HG03135 (cell line): ENCODE results near the gene GNG4.

Experiments
- ATAC-seq: cut with Tn5 transposase; IDR thresholded peaks from one replicate; pipeline ENCODE4 v1.9.1; 2021; ENCODE audit warnings: mild to moderate bottlenecking, moderate library complexity; ENCODE audit not compliant: unreplicated experiment

The GNG4 gene

DNA sequence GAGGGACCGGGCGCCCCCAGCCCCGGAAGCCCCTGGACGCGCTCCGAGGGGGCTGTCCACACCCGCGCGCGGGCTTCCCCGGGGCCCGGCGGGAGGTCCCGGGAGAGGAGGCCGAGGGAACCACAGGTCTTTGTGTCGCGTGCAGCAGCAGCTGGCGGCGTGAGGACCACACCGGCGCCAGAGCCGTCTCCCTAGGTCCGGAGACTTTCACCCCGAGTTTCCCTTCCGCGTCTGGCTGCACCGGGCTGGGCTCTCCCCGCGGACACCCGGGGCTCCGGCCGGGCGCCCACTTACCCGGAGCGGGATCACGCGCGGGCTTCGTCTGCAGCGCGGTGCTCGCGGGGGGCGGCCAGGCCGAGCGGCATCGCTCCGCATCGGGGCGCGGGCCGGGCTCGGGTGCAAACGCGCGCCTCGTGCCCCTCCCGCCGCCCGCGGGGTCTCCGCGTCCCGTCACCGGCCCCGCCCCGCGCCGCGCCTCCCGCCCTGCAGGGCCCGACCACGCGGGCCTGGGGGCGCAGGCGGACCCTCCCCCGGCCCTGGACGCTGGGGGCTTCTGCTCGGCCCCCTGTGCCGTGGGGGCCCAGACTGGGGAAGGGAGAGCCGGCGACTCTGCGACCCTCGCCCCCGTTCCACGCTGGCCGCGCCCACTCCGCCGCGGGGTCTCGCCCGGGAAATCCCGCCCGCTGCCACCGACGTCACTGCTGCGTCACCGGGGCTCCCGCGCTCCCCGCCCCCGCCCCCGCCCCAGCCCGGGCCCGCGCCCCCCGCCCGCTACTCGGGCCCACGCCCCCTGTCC, at the start of gene GNG4:
TSS of gene GNG4 (minus strand) at position 417 of the 796 bp plus-strand sequence. CDS start 65,946 bp downstream, outside the sequence.
- ATAC-seq = no peak

DNA sequence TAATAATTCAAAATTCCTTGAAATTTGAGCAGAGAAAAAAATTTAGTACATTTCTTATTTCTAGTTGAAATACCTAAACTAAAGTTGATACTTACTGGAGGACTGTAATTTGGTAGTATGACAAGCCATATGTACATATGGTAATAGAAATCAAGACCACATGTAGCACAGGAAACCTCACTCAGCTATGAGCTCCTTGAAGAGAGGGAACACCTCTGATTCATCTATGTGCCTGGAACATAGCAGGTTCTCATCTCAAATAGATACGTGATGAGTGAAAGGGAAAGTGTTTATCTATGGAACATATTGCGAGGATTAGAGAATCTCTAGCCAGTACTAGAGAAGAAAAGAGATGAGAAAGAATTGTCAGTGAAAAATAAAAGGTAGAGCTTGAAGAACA, 47.9 kb upstream of the GNG4 start:
- ATAC-seq = no peak

DNA sequence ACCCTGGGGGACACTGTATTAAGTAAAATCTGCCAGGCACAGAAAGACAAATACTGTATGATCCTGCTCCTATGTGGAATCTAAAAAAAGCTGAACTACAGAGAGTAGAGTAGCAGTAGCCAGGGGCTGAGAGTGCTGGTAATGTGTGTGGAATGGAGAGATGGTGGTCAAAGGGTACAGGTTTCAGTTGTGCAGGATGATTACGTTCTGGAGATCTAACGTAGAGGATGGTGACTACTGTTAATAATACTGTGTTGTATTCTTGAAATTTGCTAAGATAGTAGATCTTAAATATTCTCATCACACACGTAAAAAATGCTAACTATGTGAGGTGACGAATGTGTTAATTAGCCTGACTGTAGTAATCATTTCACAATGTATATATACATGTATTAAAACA, 39.8 kb upstream of the GNG4 start:
- ATAC-seq = no peak

DNA sequence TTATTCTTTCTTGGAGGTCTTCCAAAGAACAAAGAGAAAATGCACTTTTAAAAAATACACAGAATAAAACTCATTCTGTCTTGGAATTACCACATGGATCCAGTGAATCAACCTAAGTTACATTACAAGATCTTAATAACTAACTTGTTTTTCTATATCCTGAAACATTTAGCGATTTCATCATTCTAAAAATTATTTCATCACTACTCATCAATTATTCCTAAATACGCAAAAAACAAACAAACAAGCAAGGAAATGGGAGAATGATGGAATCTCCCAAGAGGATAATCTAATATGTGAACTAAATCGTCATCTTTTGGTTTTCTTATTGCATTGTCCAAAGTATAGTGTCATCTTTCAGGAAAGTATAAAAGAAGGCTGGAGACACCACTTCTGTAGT, 38.5 kb upstream of the GNG4 start:
- no peak for ATAC-seq

DNA sequence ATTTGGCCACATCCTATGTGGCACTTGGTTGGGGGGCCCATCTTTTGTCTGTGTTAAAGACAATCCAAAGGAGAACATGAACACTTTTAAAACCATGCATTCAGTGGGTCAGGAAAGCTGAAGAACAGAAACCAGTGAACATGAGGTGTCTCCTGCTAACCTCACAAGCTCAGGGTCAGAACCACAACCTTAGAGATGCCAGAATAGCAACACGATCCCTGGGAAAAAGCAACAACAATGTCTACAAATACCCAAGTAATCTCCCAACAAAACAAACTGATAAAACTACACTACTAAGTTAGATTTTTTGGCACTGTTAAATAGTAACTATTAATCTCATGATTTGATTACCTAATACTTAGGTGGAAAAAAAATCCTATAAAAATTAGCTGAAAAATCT, 34.1 kb upstream of the GNG4 start:
- ATAC-seq = no peak

DNA sequence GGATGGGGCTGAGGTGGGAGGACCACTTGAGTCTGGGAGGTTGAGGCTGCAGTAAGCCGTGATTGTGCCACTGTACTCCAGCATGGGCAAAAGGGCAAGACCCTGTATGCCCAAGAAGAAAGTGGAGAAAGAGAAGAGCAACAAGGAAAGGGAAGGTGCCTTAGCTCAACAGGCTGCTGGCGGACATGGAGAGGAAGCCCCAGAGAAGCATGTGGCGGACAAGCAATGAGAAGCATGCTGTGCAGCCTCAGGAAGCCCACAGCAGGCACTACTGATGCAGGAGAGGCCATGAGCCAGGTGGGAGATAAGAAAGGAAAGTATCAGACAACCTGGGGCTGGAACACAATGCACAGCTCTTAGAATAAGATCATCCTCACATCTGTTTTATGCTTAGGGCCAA, 32.6 kb upstream of the GNG4 start:
- no peak for ATAC-seq

DNA sequence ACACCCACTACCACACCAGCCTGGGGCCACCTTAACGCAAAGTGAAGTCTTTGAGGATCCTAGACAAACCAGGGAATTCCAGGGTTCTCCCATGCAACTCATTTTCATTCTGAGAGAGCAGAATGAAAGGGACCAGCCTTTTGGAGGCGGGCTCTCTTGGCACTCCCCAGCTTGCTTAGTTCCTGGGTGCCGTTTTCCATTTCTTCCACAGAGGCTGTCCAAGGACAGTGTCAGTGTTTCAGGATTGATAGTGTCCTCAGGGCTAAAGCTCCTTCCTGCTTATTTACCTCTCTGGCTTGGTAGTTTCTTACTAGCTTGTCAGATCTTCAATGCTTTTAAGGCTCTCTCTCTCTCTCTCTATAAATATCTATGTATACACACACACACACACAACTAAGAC, 30.1 kb upstream of the GNG4 start:
- ATAC-seq = no peak

DNA sequence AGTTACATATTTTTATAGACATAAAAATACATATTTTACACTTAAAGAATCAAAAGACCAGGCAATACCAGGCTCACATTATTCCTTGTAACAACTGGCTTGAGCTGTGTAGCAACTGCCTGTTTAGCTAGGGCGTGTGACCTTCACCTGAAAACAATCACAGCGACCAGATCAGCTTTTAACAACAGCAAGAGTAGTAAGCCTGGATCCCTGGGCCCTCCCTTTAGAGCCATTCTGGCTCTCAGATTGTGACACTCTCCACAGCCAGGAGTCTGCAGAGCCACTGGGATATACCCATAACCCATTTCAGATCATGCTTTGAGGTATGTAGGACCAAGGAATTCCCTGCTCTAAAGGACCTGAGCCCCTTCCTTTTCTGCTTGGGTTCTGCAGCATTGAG, 29.4 kb upstream of the GNG4 start:
- ATAC-seq = no peak

DNA sequence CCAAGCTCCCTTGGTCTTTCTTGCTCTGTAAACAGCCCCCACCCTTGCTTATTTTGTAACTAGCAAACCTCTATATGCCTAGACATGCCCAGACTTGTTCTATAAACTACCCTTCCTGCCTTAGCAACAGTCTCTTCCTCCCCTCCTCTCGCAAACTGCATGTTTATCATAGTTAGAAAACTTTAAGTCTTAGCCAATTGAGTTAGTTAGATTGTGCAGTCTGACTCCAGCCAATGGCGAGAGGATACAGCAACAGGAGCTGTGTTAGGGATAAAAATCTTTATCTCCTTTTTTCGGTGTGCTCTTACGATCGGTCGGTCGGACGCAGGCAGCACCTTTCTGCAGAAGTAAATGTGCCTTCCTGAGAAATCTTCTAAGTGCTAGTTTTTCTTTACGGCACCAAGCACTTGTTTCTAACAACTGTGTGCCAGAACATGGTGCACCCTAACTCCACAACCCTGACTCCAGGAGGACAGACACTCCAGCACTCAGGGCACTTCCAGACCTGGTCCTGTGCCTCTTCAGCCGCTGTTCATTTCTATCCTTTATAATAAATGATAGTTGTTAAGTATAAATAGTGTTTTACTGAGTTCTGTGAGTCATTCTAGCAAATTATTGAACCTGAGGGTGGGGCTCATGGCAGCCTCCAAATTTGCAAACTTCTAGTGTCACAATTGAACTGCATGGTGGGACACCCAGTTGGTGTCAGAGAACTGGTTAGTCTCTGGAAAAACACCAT, 25.7 kb upstream of the GNG4 start:
- no peak for ATAC-seq

DNA sequence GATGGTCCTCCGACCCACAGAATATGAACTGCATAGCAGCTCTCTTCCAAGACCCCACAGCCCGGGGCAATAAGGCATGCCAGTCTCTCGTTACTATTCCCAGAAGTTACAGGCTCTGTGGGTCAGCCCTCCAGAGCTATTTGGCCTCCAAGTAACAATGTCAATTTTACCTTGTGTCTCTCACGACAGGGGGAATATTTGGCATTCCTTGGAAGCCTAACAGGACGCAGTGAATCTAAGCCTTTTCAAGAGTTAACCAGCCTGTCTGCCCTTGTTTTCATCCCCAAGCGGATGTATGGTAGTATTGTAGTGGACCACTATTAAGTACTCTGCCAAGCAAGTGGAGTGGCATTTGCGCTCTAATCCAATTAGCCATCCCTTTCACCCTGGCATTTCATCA, 24.4 kb upstream of the GNG4 start:
- ATAC-seq = no peak

DNA sequence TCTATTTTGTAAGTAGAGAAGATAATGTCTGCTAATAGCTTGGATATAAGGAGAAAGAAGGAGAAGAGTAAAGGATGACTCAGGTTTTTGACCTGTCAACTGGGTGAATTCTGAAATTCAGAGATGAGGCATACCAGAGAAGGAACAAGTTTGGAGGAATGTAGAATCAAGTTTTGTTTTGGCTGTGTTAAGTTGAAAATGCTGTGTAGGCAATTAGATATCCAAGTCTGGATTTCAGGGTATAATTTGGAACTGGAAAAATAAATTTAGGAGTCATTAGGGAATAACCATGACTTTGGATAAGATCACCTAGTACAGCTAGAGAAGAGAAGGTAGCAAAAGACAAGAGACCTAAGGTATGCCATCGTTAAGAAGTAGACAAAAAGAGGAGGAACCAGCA, 22.4 kb upstream of the GNG4 start:
- no peak for ATAC-seq

DNA sequence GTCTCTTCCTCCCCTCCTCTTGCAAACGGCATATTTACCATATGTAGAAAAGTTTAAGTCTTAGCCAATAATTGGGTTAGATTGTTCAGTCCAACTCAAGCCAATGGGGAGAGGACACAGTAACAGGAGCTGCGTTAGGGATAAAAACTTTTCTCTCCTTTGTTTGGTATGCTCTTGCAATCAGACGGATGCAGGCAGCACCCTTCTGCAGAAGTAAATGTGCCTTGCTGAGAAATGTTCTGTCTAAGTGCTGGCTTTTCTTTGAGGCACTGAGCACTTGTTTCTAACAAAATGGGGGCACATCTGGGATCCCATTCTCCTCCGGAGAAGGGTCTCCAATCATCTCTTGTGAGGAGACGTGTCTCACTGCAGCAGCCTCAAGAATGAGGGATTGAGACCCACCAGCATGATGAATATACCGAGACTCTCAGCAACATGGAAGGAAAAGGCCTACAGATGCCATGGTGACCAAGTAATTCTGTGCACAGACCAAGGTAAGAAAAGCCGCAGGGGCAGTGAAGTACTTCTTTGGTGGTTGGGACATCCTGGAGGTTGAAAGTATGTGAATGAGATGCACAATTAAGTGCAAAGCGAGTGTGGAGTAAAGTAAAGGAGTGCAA, 20.7 kb upstream of the GNG4 start:
- ATAC-seq = no peak

DNA sequence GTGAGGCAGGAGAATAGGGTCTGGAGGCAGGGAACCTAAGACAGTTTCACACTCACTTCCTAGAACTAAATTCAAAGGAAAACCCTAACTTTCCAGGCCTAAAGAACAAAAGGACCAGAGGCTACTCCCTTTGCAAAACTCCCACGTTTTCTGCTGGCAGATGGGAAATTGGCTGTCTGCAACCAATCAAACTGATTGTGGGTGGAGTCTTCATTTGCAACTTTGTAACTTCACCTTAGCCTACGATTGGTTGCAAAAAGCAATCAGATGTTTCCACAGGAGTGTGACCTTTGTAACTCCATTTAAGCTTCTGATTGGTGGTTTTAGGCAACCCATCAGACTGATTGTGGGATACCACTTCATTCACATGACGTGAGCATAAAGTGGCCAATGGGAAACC, 19.7 kb upstream of the GNG4 start:
- no peak for ATAC-seq

DNA sequence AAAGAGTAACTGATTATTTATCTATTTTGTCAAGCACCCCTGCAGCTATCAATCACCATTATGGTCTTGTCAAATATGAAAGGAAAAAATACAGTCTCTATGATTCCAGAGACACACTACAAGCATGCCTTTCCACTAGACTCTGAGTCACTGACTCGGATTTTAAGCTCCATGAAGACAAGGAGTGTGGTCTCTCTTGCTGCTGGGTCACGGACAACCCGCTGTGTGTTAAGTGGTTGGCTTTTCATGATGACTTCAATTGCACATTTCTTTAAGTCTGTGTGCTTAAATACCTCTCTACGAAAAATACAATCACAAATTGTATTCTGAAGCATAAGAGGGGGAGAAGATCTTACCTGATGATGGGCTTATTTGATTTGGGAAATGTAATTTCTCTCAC, 14.0 kb upstream of the GNG4 start:
- no peak for ATAC-seq

DNA sequence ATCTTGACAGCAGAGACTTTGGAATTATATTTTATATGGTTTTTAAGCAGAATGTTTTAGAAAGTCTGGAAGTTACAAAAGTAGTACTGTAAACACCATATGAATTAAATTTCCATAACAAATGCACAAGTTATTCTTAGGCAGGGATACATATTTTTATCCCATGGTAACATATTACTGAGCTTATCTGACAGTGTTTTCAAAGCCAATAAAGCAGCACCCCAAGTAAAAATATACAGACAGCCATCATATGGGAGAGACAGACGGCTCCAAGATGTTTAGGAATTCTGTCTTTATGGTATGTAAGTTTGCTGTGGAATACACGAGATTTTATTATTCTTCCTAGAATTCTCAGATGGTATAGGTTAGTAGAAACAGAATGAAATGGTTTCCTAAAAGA, 12.0 kb upstream of the GNG4 start:
- no peak for ATAC-seq

DNA sequence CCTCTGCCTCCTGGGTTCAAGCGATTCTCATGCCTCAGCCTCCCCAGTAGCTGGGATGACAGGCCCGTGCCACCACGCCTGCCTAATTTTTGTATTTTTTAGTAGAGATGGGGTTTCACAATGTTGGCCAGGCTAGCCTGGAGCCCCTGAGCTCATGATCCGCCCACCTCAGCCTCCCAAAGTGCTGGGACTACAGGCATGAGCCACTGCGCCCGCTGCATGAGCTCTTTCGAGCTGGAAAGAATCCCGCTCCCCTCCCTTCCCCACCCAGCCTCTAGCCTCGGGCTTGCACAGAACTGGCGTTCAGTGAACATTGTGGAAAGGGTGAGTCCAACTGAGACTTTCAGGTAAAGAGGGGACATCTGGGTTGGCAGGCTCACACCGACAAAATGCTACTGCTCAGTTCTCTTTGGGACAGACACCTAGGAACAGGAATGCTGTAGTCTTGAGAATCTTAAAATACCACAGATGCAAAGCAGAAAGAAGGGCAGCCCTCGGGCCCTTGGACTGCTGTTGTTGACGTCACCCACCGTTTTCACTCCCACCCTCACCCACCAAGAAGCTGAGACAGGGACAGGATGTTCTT, 9.7 kb upstream of the GNG4 start:
- ATAC-seq = no peak

DNA sequence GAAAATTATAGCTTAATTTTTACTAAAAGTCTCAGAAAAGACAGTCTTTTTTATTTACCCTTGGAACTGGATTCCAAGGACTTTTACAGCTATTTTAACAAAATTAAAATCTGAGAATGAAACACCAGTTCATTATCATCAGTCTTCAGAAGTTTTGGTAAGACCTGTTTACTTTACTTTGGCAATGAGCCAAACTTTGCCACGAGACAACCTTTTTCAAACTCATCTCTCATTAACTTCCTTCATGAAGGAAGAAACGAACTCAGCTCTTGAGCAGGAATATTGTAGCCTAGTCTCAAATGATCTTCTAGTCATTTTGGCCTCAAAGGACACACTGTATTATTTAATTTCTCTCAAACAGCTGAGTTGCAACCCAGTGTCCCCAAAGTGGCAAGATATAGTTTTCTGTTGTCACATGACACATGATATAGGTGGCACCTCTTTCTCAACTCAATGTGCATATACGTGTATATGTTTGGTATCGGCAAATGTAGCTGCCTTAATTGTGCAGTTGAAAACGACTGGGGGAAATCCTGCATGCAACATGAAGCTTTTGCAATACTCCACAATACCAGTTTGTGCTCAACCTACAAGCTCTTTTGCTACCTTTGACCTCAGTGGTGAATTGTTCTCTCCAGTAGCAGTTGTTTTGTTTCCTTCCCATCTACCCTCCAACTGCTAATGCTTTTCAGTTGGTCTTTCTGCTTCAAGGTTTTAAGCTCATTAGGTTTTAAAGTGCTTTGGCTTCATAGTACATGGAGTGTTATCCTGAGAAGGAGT, 8.4 kb upstream of the GNG4 start:
- ATAC-seq = no peak

DNA sequence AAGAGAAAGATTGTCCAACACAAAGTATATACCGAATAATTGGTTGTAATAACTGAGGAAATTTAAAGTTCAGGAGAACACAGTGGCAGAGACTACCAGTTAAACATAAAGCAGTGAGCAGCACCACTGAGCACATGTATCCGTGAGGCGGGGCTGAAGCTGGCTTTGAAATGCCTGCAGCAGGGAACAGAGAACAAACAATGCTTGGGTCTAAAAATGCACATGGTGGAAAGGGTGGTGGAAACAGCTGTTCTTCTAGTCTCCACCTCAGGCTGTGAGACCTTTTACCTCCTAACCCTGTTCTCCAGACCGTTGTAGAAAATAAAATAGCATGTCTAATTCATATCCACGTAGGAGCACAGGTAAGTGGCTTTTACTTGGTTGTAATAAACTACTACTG, 7.7 kb upstream of the GNG4 start:
- ATAC-seq = no peak

DNA sequence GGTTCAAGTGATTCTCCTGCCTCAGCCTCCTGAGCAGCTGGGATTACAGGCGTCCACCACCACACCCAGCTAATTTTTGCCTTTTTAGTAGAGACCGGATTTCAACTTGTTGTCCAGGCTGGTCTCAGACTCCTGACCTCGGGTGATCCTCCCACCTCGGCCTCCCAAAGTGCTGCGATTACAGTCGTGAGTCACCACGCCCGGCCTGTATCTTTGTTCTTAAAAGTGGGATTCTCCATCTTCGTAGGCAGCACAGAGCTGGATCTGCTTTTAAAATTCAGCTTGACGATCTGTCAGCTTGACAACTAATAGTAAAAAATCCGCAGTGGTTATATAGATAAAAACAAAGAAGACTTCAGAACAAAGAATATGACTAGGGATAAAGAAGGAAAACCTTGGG, 2.8 kb upstream of the GNG4 start:
- ATAC-seq = no peak

DNA sequence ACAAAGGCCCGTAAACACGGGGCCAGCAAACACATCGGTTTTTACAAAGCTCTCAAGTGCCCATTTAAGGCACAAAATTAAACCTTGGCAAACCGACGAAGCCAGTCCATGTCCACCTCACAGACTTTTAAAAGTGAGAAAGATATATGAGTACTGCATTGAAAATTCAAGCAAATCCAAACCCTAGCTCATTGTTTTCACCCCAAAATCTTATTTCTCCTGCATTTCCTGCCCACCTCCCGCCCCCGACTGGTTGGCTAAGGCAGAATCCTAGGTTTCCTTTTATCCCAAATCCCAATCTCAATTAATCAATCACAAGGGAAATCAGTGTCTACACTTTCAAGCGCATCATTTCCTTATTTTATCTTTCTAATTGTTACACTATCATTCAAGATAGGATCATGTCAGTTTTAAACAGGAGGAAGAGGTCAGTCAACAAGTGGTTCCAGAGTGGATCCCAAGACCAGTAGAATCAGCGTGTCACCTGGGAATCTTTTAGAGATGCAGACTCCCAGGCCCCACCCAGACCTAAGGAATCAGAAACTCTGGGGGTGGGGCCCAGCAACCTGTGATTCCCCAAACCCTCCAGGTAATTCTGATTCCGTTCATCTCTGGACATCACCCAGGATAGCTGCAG, 1.7 kb upstream of the GNG4 start:
- no peak for ATAC-seq
